K562 (cell line): ENCODE data around the gene PDGFD. TPM values are rescaled to one million over a fixed set of nuclear protein-coding genes. Genes with fewer than 3 reads are reported as not detected.

Experiments used
- ATAC-seq: fragments of 200-7000 bp; cut with Tn5 transposase; 3 replicates; pipeline ENCODE4 v1.9.1; 2020; ENCODE audit warnings: moderate library complexity
- BruUV-seq: library from RNA; stranded (reverse); fragments of 400-500 nt; replicated peaks from 2 replicates; lab custom pipeline; 2021; lab: Mats Ljungman, UMichigan
- CTCF ChIA-PET: fragments of 300-600 bp; formaldehyde crosslinking; extraction: SDS; loops from one replicate; lab custom pipeline; 2021; ENCODE audit warnings: low intra/inter-chr PET ratio; lab: Yijun Ruan, JAX
- POLR2A ChIA-PET: fragments of 300-600, 350-650 bp; sonication (Branson Sonifier 250); formaldehyde crosslinking; extraction: SDS; loops from one replicate; lab custom pipeline; 2021; ENCODE audit warnings: antibody characterized with exemption, inconsistent platforms; lab: Yijun Ruan, JAX
- DNase-seq, 4 experiments: peaks; one replicate each; pipeline versions ENCODE4 v3.0.0 to v3.0.0-alpha.2; 2011 to 2018; ENCODE audit warnings: low spot score in 3 of 4, mixed read lengths in 3 of 4; ENCODE audit errors: extremely low read depth in 1 of 4
- FAIRE-seq: peaks from 2 replicates; lab custom pipeline; 2011; peaks lifted over from hg19 to GRCh38; lab: Jason Lieb, UNC
- H2AFZ ChIP-seq: 2 replicates; pipeline ENCODE4 v1.6.0; 2011; ENCODE audit warnings: low read depth, low read length, control low read depth, inconsistent platforms
- H3K27ac ChIP-seq: fragments of 200-600 bp; 3 replicates; pipeline ENCODE4 v1.8.0; 2011; ENCODE audit warnings: low read depth, mild to moderate bottlenecking, control low read depth, inconsistent platforms, low read length, moderate library complexity, mixed read lengths; ENCODE audit errors: extremely low read depth
- H3K27me3 ChIP-seq, 2 experiments: fragments of 300-600 bp in 1 of 2; 2 replicates in 1 of 2; 3 replicates in 1 of 2; pipeline versions ENCODE4 v1.6.0 to v1.8.0; 2011; ENCODE audit warnings: inconsistent platforms in 2 of 2, low read length in 2 of 2, mild to moderate bottlenecking in 1 of 2, mixed read lengths in 1 of 2, moderate library complexity in 1 of 2; ENCODE audit not compliant: control insufficient read depth in 2 of 2, insufficient read depth in 2 of 2
- H3K36me3 ChIP-seq: fragments of 300-600 bp; 3 replicates; pipeline ENCODE4 v1.8.0; 2011; ENCODE audit warnings: mild to moderate bottlenecking, low read length, inconsistent platforms; ENCODE audit not compliant: control insufficient read depth, insufficient read depth
- H3K4me1 ChIP-seq, 2 experiments: fragments of 200-600 bp in 1 of 2; replicated peaks in 1 of 2; 2 replicates in 1 of 2; 3 replicates in 1 of 2; pipeline versions ENCODE4 v1.5.1 to v1.8.0; 2011; ENCODE audit warnings: inconsistent platforms in 2 of 2, low read length in 2 of 2, mild to moderate bottlenecking in 1 of 2, mixed read lengths in 1 of 2, moderate library complexity in 1 of 2; ENCODE audit not compliant: control insufficient read depth in 2 of 2, insufficient read depth in 2 of 2
- H3K4me2 ChIP-seq: 2 replicates; pipeline ENCODE4 v1.6.1; 2011; ENCODE audit warnings: low read length, control low read depth, inconsistent platforms, mixed read lengths; ENCODE audit not compliant: insufficient read depth
- H3K4me3 ChIP-seq: fragments of 200-600 bp; sonication (generic), shearing (Covaris generic); 2 replicates; pipeline ENCODE4 v1.5.1; 2016; ENCODE audit warnings: control low read depth, inconsistent platforms
- H3K79me2 ChIP-seq: fragments of 200-600 bp; 3 replicates; pipeline ENCODE4 v1.8.0; 2011; ENCODE audit warnings: low read length, inconsistent platforms; ENCODE audit not compliant: control insufficient read depth, insufficient read depth
- H3K9ac ChIP-seq, 2 experiments: 2 replicates each; pipeline versions ENCODE4 v1.6.0 to v1.6.1; 2011; ENCODE audit warnings: low read depth in 2 of 2, low read length in 2 of 2, control low read depth in 1 of 2, inconsistent platforms in 1 of 2, mild to moderate bottlenecking in 1 of 2, mixed read lengths in 1 of 2; ENCODE audit not compliant: insufficient read depth in 1 of 2
- H3K9me1 ChIP-seq: one replicate; pipeline ENCODE4 v1.6.0; 2011; ENCODE audit warnings: inconsistent platforms, mild to moderate bottlenecking, low read length, moderate library complexity; ENCODE audit not compliant: control insufficient read depth, insufficient read depth
- H3K9me3 ChIP-seq: replicated peaks from 2 replicates; pipeline ENCODE4 v1.5.1; 2011; ENCODE audit warnings: low read depth, low read length, inconsistent platforms; ENCODE audit not compliant: control insufficient read depth, insufficient read depth
- H4K20me1 ChIP-seq: replicated peaks from 2 replicates; pipeline ENCODE4 v1.6.1; 2011; ENCODE audit warnings: low read length, inconsistent platforms, mixed read lengths; ENCODE audit not compliant: control insufficient read depth, insufficient read depth
- ADNP ChIP-seq: fragments of 200-800 bp; sonication (Bioruptor generic); IDR thresholded peaks from 2 replicates; pipeline ENCODE4 v1.6.1; 2016; ENCODE audit warnings: missing genetic modification characterization, missing compliant biosample characterization
- ATF4 ChIP-seq: fragments of 450-650 bp; formaldehyde crosslinking; IDR thresholded peaks from 2 replicates; pipeline ENCODE4 v1.4.0; 2022; ENCODE audit warnings: mild to moderate bottlenecking, moderate library complexity
- CHD1 ChIP-seq: fragments of 200-600 bp; sonication (generic); IDR thresholded peaks from one replicate; pipeline ENCODE4 v1.6.1; 2012; ENCODE audit warnings: mild to moderate bottlenecking, moderate library complexity, low read length, inconsistent platforms
- ESRRA ChIP-seq: fragments of 450-650 bp; IDR thresholded peaks from 2 replicates; pipeline ENCODE4 v1.6.1; 2014; ENCODE audit warnings: low read depth, mild to moderate bottlenecking, moderate library complexity, borderline replicate concordance
- HNRNPLL ChIP-seq: fragments of 200-400 bp; formaldehyde crosslinking; IDR thresholded peaks from 2 replicates; pipeline ENCODE4 v1.6.1; 2017; ENCODE audit warnings: low read length, low read depth, mild to moderate bottlenecking; ENCODE audit not compliant: poor library complexity, severe bottlenecking
- OTX1 ChIP-seq: fragments of 450-650 bp; formaldehyde crosslinking; IDR thresholded peaks from 2 replicates; pipeline ENCODE4 v1.4.0; 2022; ENCODE audit warnings: mild to moderate bottlenecking
- SP2 ChIP-seq: IDR thresholded peaks from 2 replicates; pipeline ENCODE4 v1.6.1; 2011; ENCODE audit warnings: mild to moderate bottlenecking, low read depth, low read length, moderate library complexity; ENCODE audit not compliant: poor library complexity, severe bottlenecking; ENCODE audit errors: extremely low read depth
- SPI1 ChIP-seq: IDR thresholded peaks from 2 replicates; pipeline ENCODE4 v1.6.1; 2011; ENCODE audit warnings: low read depth, low read length, control low read depth, borderline replicate concordance
- ZNF197 ChIP-seq: fragments of 200-800 bp; sonication (Bioruptor generic); IDR thresholded peaks from 2 replicates; pipeline ENCODE4 v1.6.1; 2016; ENCODE audit warnings: low read depth, missing genetic modification characterization, missing compliant biosample characterization
- ZNF212 ChIP-seq: fragments of 450-650 bp; formaldehyde crosslinking; IDR thresholded peaks from 2 replicates; pipeline ENCODE4 v1.4.0; 2020; ENCODE audit warnings: mild to moderate bottlenecking
- WGBS: fragments of 100-300 bp; shearing (Covaris generic); methylation state at CpG from one replicate; pipeline ENCODE4 v1.1.6; 2016; ENCODE audit warnings: low coverage, mixed read lengths; ENCODE audit not compliant: insufficient coverage; ENCODE audit errors: missing lambda C conversion rate; 5-methylcytosine and 5-hydroxymethylcytosine counted together
- in situ Hi-C: fragments of 300-500 bp; cut with MboI; formaldehyde crosslinking; loops from 4 replicates; pipeline ENCODE4 v1.15.0; 2018; ENCODE audit warnings: inconsistent platforms, mixed read lengths
- intact Hi-C: fragments of 100-400 bp; cut with micrococcal nuclease; formaldehyde crosslinking; loops from 2 replicates; pipeline ENCODE4 v1.14.2; 2022
- polyA plus RNA-seq, 8 experiments: library from polyadenylated mRNA; depleted of rRNA in 4 of 8; stranded (reverse) in 5 of 8; unstranded in 3 of 8; fragments of >200 nt; fragmentation: Nextera tagmentation in 2 of 8; fragmentation: Illumina TruSeq in 1 of 8; extraction: Ambion mirVana in 2 of 8; extraction: Trizol in 1 of 8; gene quantifications; 2 replicates each; pipeline versions ENCODE4 v1.2.1 to v1.2.3, GENCODE V29; 2011 to 2014; ENCODE audit warnings: inconsistent platforms in 1 of 8, missing spikeins in 1 of 8
- total RNA-seq, 7 experiments: library from RNA; depleted of rRNA in 6 of 7; stranded (reverse); fragments of >200 nt in 6 of 7; fragmentation: Illumina TruSeq in 2 of 7; extraction: Trizol in 2 of 7; gene quantifications; 2 replicates each; pipeline versions ENCODE4 v1.2.1 to v1.2.3, GENCODE V29; 2011 to 2021; ENCODE audit warnings: low replicate concordance in 1 of 7
- TF ChIP-seq, protein P1 (sequence below), 2 experiments: fragments of 200-800 bp in 1 of 2; sonication (Bioruptor generic) in 1 of 2; sonication (generic) in 1 of 2; formaldehyde crosslinking in 1 of 2; IDR thresholded peaks in 1 of 2; conservative IDR thresholded peaks in 1 of 2; 2 replicates each; pipeline versions ENCODE4 v1.5.0 to v1.6.1; 2016 to 2020; ENCODE audit warnings: missing compliant biosample characterization in 1 of 2, missing genetic modification characterization in 1 of 2, missing genetic modification reagents in 1 of 2

Gene PDGFD
- total and polyA plus RNA-seq, 9 of the 15 experiments (the other 6 are each of a cell fraction or from before 2014, with no cell fraction given), result 0.11 TPM; not detected in 8

GRCh38 chr11:104075091-104075490 lies 88.9 kb downstream of the PDGFD start:
- Histone ChIP-seq H3K4me2 (no peak overlapping the region), H3K9ac (no peak overlapping the region), H3K36me3 (no peaks in the 10 kb centered on the region), H3K4me3 (no peak overlapping the region), H3K27me3 (no peaks in the 10 kb centered on the region), H3K4me1 (no peaks in the 10 kb centered on the region), H3K9me3 (no peaks in the 10 kb centered on the region), H3K9me1 (no peaks in the 10 kb centered on the region), H2AFZ (no peak overlapping the region), H3K79me2 (no peaks in the 10 kb centered on the region), H4K20me1 (no peaks in the 10 kb centered on the region), H3K27ac (no peak overlapping the region)
- BruUV-seq, result no TSS peak
- in situ Hi-C loops (no loop called here), intact Hi-C loops (no loop called here)
- FAIRE-seq (no peak), DNase-seq (no peak), ATAC-seq (no peak)
- TF ChIP-seq ADNP (tag) (no peak), HNRNPLL (no peak), OTX1 (CRISPR knock-in tag) (no peak)
- ChIA-PET CTCF (no interaction called here), POLR2A (no interaction called here)

- 0% methylated on average over 3 of the region's 3 CpGs for WGBS
- no peak for ATAC-seq
- no peak for TF ChIP-seq ATF4 (CRISPR knock-in tag)
- TF ChIP-seq ESRRA, result no peak
- no peak for TF ChIP-seq SP2
- no peak for TF ChIP-seq SPI1
- no peak for TF ChIP-seq ZNF212
- TF ChIP-seq, protein P1, sequence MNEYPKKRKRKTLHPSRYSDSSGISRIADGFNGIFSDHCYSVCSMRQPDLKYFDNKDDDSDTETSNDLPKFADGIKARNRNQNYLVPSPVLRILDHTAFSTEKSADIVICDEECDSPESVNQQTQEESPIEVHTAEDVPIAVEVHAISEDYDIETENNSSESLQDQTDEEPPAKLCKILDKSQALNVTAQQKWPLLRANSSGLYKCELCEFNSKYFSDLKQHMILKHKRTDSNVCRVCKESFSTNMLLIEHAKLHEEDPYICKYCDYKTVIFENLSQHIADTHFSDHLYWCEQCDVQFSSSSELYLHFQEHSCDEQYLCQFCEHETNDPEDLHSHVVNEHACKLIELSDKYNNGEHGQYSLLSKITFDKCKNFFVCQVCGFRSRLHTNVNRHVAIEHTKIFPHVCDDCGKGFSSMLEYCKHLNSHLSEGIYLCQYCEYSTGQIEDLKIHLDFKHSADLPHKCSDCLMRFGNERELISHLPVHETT (CRISPR knock-in tag; conservative IDR thresholded peaks at IDR 0.05 in 1 of 2, IDR thresholded peaks at IDR 0.05 in 1 of 2), result no peak
- TF ChIP-seq CHD1, result no peak
- no peak for TF ChIP-seq ZNF197 (CRISPR knock-in tag)
These were observed 89.8 kb downstream of the PDGFD start for GRCh38 chr11:104073950-104074705.

More at GRCh38 chr11:104073950-104074705, 89.8 kb downstream of the PDGFD start:
- in situ Hi-C loops (no loop called here), intact Hi-C loops (no loop called here)
- H3K4me1 ChIP-seq, result no peaks in the 10 kb centered on the region
- H3K4me3 ChIP-seq, result no peak overlapping the region
- ChIA-PET POLR2A (no interaction called here), CTCF (no interaction called here)
- H3K27ac ChIP-seq, result no peak overlapping the region
- H3K27me3 ChIP-seq, result no peaks in the 10 kb centered on the region
- H3K9ac ChIP-seq, result no peak overlapping the region
- H3K9me1 ChIP-seq, result no peaks in the 10 kb centered on the region
- no peak overlapping the region for H3K4me2 ChIP-seq
- no peaks in the 10 kb centered on the region for H4K20me1 ChIP-seq
- H2AFZ ChIP-seq, result no peak overlapping the region
- FAIRE-seq, result no peak
- H3K79me2 ChIP-seq, result no peaks in the 10 kb centered on the region
- no TSS peak for BruUV-seq
- no peaks in the 10 kb centered on the region for H3K36me3 ChIP-seq
- no peaks in the 10 kb centered on the region for H3K9me3 ChIP-seq
- DNase-seq, result peak in 1 of 4 experiments; percentile 0
